Cardiac muscle cell (in vitro differentiated cells and primary cell): Measurements from ENCODE around the gene SCRT2. TPM values are rescaled to one million over a fixed set of nuclear protein-coding genes. Genes with fewer than 3 reads are reported as not detected.

Experiments
- DNase-seq, 2 donors: peaks; one replicate each; pipeline versions ENCODE4 v3.0.0 to v3.0.0-alpha.2; 2010 to 2017; ENCODE audit warnings: low read depth in 1 of 2, low spot score in 1 of 2
- H3K27ac ChIP-seq: fragments of 200-600 bp; sonication (generic); 2 replicates; pipeline ENCODE4 v1.5.1; 2016
- H3K27me3 ChIP-seq: fragments of 200-600 bp; sonication (generic); 2 replicates; pipeline ENCODE4 v1.6.0; 2016; ENCODE audit warnings: control low read depth
- H3K36me3 ChIP-seq: fragments of 200-600 bp; sonication (generic); 2 replicates; pipeline ENCODE4 v1.5.1; 2016; ENCODE audit warnings: control low read depth
- H3K4me1 ChIP-seq: fragments of 200-600 bp; sonication (generic); 2 replicates; pipeline ENCODE4 v1.8.1; 2017; ENCODE audit warnings: low read depth, mild to moderate bottlenecking, mixed run types
- H3K4me3 ChIP-seq: fragments of 200-600 bp; sonication (generic); 2 replicates; pipeline ENCODE4 v1.5.1; 2016; ENCODE audit warnings: mild to moderate bottlenecking
- H3K9me3 ChIP-seq: fragments of 200-600 bp; sonication (generic); 2 replicates; pipeline ENCODE4 v1.5.1; 2017; ENCODE audit warnings: low read depth, mild to moderate bottlenecking, control low read depth
- polyA plus RNA-seq: library from polyadenylated mRNA; unstranded; fragments of >200 nt; fragmentation: Nextera tagmentation; extraction: Ambion mirVana; gene quantifications from 2 replicates; pipeline ENCODE4 v1.2.1, GENCODE V29; 2016
- total RNA-seq: library from RNA; depleted of rRNA; stranded (reverse); fragments of >200 nt; gene quantifications from 2 replicates; pipeline ENCODE4 v1.2.3, GENCODE V29; 2016
- TF ChIP-seq, protein P1 (sequence below): IDR thresholded peaks from 2 replicates; pipeline ENCODE4 v1.5.1; 2012; ENCODE audit warnings: low read depth, mild to moderate bottlenecking, low read length

Gene SCRT2
- total and polyA plus RNA-seq, 2 experiments from 2014 or later: not detected

DNA sequence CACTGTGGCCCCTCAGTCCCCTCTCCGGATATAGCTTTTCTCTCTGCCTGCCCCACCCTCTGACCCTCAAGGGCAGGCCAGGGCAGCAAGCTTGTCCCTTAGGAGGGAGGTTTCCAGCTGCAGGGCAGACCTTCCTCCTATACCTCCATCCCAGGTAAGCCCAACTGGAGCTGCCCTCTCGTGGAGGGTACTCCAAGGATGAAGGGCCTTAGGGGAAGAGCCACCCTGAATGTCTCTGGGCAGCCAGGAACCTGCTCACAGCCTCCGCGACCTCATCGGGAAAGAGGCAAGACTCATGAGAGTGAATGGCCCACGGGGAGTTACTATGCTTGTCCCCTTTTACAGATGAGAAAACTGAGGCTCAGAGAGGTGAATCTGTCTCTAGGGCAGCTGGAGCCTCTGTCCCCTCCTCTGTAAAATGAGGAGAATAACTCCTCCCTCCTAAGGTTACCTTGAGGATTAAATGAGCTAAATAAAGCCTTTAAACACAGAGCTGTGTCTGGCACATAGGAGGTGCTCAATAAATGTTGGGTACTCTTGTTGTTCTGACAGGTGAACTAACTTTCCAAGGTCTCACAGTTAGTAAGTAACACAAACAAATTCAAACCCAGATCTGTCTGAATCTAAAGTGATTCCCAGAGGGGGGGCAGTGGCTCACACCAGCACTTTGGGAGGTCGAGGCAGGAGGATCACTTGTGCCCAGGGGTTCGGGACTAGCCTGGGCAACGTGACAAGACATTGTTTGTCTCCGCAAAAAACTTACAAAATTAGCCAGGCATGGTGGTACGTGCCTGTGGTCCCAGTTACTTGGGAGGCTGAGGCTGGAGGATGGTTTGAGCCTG, 34.7 kb downstream of the SCRT2 start:
- Histone ChIP-seq H3K4me1 (no peaks in the 10 kb centered on the region), H3K4me3 (no peak overlapping the region), H3K36me3 (no peaks in the 10 kb centered on the region), H3K27ac (peak overlapping the region; percentile 48), H3K27me3 (no peaks in the 10 kb centered on the region), H3K9me3 (no peaks in the 10 kb centered on the region)
- DNase-seq: no peak
- TF ChIP-seq, protein P1, sequence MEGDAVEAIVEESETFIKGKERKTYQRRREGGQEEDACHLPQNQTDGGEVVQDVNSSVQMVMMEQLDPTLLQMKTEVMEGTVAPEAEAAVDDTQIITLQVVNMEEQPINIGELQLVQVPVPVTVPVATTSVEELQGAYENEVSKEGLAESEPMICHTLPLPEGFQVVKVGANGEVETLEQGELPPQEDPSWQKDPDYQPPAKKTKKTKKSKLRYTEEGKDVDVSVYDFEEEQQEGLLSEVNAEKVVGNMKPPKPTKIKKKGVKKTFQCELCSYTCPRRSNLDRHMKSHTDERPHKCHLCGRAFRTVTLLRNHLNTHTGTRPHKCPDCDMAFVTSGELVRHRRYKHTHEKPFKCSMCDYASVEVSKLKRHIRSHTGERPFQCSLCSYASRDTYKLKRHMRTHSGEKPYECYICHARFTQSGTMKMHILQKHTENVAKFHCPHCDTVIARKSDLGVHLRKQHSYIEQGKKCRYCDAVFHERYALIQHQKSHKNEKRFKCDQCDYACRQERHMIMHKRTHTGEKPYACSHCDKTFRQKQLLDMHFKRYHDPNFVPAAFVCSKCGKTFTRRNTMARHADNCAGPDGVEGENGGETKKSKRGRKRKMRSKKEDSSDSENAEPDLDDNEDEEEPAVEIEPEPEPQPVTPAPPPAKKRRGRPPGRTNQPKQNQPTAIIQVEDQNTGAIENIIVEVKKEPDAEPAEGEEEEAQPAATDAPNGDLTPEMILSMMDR: no peak

DNA sequence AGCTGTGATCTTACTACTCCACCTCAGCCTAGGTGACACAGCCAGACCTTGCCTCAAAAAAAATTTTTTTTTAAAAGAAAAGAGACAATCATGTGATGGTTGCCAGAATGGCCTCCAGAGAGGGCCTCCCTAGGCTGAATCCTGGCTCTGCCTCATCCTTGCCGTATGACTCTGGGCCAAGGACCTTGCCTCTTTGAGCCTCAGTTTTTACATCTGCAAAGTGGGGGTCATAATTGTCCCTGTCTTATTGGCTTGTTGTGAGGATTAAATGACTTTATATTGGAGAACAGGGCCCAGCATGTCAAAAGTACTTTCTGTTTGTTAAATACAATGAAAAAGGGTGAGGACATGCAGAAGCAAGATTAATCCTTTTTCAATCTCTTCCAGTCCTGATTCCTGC, 37.0 kb downstream of the SCRT2 start:
- Histone ChIP-seq H3K4me1 (no peaks in the 10 kb centered on the region), H3K36me3 (no peaks in the 10 kb centered on the region), H3K27ac (no peak overlapping the region), H3K4me3 (no peak overlapping the region), H3K27me3 (no peaks in the 10 kb centered on the region), H3K9me3 (no peaks in the 10 kb centered on the region)
- no peak for DNase-seq
- TF ChIP-seq, protein P1: no peak

DNA sequence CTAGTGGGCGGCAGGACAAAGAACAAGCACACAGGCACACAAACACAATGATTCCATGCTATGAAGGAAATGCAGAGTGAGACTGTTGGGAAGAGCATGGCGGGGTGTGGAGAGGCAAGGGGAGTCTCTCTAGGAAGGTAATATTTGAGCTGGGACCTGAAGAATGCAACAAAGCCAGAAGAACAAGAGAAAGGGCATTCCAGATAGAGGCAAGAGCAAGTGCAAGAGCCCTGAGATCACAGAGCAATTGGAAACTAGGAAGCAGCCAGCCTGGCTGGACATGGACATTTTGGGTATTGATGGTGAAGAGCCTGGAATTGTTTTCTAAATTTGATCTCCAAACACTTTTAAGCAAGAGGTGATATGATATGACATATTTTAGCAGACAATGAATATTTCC, 38.0 kb downstream of the SCRT2 start:
- Histone ChIP-seq H3K27me3 (no peaks in the 10 kb centered on the region), H3K9me3 (no peaks in the 10 kb centered on the region)
- TF ChIP-seq, protein P1: no peak

DNA sequence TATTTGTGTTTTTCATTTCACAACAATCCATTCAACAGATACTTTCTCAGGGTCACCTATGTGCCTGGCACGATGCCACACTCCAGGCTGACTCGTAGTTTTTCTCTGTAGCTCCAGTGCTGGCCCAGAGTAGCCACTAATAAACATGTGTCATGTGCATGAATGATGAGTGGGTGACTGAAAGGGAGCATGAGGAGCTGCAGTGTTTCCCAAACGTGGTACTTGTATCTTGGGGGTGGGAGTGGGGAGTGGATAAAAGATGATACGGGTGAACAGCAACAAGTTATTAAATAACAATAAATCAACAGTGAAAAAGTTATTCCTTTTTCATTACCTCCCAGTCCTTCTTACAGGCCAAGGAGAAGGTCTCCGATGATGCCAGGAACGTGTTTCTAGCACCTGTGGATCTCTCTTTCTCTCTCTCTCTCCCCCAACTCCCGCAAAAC, 39.7 kb downstream of the SCRT2 start:
- Histone ChIP-seq H3K4me3 (no peak overlapping the region), H3K36me3 (no peaks in the 10 kb centered on the region), H3K9me3 (no peaks in the 10 kb centered on the region), H3K27ac (no peak overlapping the region), H3K27me3 (no peaks in the 10 kb centered on the region), H3K4me1 (no peaks in the 10 kb centered on the region)
- TF ChIP-seq, protein P1: no peak
- no peak for DNase-seq

More for the DNA sequence above, 38.0 kb downstream of the SCRT2 start:
- no peak for DNase-seq
- no peak overlapping the region for H3K27ac ChIP-seq
- no peak overlapping the region for H3K4me3 ChIP-seq
- no peaks in the 10 kb centered on the region for H3K4me1 ChIP-seq
- H3K36me3 ChIP-seq: no peaks in the 10 kb centered on the region

DNA sequence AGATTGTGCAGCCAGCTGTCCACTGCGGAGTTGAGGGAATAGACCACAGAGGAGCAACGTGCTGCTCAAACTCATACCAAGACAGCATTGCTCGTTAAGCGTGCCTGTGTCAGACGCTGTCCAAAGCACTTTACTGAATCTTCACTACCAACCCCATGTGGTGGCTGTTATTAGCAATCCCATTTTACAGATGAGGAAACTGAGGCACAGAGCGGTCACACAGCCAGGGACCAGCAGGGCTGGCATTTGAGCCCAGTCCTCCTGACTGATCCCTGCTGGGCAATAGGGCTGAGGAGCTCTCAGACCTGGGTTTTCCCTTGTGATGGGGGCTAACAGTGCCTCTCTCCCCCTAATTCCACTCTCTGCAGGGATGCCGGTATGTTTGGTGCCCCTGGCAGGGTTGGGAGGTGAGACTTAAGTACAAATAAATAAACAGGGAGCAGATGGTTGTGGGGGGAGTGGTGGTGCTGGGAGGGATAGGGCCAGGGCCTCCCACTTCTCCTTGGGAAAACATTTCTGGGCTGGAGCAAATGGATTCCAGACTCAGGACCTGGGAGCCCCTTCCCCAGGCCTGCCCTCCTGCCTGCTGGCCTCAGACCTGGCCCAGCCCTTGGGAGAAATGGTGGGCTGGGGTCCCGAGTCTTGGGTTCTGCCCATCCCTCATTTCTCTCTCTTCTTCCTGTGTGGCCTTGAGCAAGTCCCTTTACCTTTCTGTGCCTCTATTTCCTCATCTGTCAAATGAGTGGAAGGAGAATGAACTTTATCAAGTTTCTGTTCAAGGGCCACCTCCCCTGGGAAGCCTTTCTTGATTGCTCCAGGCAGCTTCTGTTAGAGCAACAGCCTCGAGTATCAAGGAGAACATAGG, 40.3 kb downstream of the SCRT2 start:
- H3K27me3 ChIP-seq: no peaks in the 10 kb centered on the region
- DNase-seq: no peak
- TF ChIP-seq, protein P1: no peak
- H3K4me3 ChIP-seq: no peak overlapping the region
- H3K36me3 ChIP-seq: no peaks in the 10 kb centered on the region
- H3K4me1 ChIP-seq: no peaks in the 10 kb centered on the region
- no peaks in the 10 kb centered on the region for H3K9me3 ChIP-seq
- H3K27ac ChIP-seq: no peak overlapping the region
